Measurements from ENCODE around the gene GTF3A.

Gene GTF3A

GRCh38 chr13:27448308-27448707, 23.9 kb downstream of the GTF3A start:
- no peak overlapping the region for H3K4me3 ChIP-seq (ENCODE audit: low read length)
- no peak for TF ChIP-seq CTCF (conservative IDR thresholded peaks at IDR 0.05; ENCODE audit: low read length)
- DNase-seq (ENCODE audit: low read depth) = no peak

GRCh38 chr13:27449081-27449603, 24.7 kb downstream of the GTF3A start:
- no peak for DNase-seq (ENCODE audit: low read depth)
- no peak for TF ChIP-seq CTCF (conservative IDR thresholded peaks at IDR 0.05; ENCODE audit: low read length)
- H3K4me3 ChIP-seq (ENCODE audit: low read length) = peak overlapping the region; percentile 79

GRCh38 chr13:27449936-27450828, 25.8 kb downstream of the GTF3A start, which contains the start of gene MTIF3:
Gene MTIF3, minus strand, starts transcription at chr13:27450564. Its CDS starts 10,116 bp downstream, at chr13:27440448.
- H3K4me3 ChIP-seq (ENCODE audit: low read length) = peak within 1 kb of the TSS; percentile 79
- TF ChIP-seq CTCF (conservative IDR thresholded peaks at IDR 0.05; ENCODE audit: low read length) = no peak
- DNase-seq (ENCODE audit: low read depth) = peak; percentile 82

GRCh38 chr13:27450921-27451471, 26.6 kb downstream of the GTF3A start:
- TF ChIP-seq CTCF (conservative IDR thresholded peaks at IDR 0.05; ENCODE audit: low read length) = no peak
- H3K4me3 ChIP-seq (ENCODE audit: low read length) = peak overlapping the region; percentile 79
- peak; percentile 52 for DNase-seq (ENCODE audit: low read depth)

GRCh38 chr13:27455331-27455855, 31.0 kb downstream of the GTF3A start:
- H3K4me3 ChIP-seq (ENCODE audit: low read length) = no peak overlapping the region
- TF ChIP-seq CTCF (conservative IDR thresholded peaks at IDR 0.05; ENCODE audit: low read length) = no peak
- DNase-seq (ENCODE audit: low read depth) = no peak

GRCh38 chr13:27461940-27462584, 37.6 kb downstream of the GTF3A start:
- peak; percentile 69 for DNase-seq (ENCODE audit: low read depth)
- TF ChIP-seq CTCF (conservative IDR thresholded peaks at IDR 0.05; ENCODE audit: low read length) = no peak
- no peak overlapping the region for H3K4me3 ChIP-seq (ENCODE audit: low read length)
